GM19193 (cell line): ENCODE data around the gene ACSF3.

ENCODE experiments used
- POLR2A ChIP-seq: IDR thresholded peaks from 4 replicates; pipeline ENCODE4 v1.6.1; 2011; ENCODE audit not compliant: insufficient read depth, insufficient read length; ENCODE audit errors: extremely low read depth

ACSF3 gene

GRCh38 chr16:89192956-89193575, 99.4 kb downstream of the ACSF3 start:
- TF ChIP-seq POLR2A = no peak

DNA sequence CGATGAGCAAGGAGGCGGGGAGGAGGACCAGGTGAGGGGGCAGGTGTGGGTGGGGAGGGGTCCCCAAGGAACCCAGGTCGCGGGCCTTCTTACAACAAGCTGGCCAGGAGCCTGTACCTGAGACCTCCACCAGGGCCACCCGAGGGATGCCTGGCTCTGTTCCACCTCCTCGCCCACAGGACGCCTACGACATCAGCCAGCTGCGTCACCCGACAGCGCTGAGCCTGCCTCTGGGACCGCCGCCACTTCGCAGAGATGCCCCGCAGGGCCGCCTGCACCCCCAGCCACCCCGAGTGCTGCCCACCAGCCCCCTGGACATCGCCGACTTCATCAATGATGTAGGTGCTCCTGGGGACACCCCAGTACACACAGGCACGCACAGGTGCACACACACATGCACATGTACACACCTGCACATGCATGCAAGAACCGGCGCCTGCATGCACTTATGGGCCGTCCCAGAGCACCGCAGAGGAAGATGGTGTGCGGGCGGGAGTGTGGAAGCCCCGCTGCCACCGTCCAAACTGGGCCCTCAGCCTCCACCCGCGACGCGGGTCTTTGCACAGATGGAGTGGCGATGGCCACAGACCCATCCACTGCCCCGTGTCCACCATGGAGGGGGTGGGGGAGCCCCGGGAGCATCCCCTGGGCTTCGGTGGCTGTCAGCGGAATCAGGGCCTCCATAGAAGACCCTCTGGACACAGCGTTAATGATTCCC, 100.1 kb downstream of the ACSF3 start:
- TF ChIP-seq POLR2A = no peak

GRCh38 chr16:89194340-89195311, 101.0 kb downstream of the ACSF3 start:
- TF ChIP-seq POLR2A = no peak

DNA sequence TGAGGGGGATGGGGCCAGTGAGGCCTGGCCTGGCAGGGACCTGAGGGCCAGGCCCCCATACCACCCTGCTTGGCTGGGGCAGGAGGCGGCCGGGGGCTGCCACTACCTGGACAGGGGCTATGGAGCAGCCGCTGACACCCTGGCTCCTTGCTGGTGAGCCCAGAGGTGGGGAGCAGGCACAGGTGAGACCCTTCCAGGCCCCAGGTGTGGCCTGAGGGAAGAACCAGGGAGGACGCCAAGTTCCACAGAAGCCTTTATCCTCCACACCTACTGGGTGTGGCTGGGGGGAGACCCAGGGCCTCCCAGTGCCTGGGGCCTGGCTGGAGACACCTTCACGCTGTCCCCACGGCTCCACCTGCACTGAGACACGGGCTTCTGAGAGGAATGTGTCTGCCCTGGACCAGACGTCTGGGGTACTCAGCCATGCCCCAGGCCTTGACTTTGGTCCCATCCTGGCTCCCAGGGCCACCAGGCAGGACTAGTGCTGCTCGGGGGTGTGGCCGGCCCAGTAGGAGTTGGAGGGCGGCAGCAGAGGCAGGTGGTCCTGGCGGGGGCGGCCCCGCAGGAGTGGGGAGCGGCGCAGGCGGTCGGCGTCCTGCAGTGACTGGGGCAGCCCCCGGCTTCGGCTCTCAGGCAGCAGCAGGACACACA, 102.0 kb downstream of the ACSF3 start:
- TF ChIP-seq POLR2A = no peak

DNA sequence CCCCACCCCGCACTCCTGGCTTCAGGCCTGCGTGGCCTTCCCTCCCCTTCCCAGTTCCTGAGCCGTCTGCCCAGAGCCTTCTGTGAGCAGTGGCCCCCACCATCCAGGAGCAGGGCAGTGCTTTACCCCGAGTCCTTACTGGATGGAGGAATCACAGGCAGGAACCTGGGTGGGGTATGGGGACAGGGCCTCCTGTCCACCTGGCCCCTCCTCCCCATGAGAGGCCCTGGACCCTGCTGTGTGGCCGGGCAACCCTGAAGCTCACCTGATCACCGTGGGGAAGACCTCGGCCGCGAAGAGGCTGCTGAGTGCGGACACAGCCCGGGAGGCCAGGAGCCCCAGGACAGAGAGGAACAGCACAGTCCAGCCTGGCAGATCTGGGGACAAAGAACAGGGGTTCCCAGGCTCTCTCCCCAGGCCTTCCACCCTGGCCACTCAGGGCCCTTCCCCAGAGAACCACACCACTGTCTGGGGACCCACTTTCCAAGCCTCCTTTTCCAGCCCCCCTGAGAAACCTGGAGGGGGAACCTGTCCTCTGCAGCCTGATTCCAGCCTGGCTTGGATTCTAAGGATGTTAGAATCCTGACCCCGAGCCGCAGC, 103.5 kb downstream of the ACSF3 start:
- TF ChIP-seq POLR2A = no peak

GRCh38 chr16:89197633-89198416, 104.2 kb downstream of the ACSF3 start:
- no peak for TF ChIP-seq POLR2A

GRCh38 chr16:89198417-89199240, 105.0 kb downstream of the ACSF3 start:
- no peak for TF ChIP-seq POLR2A

- no peak for TF ChIP-seq POLR2A
Measured at GRCh38 chr16:89199241-89200123, 105.8 kb downstream of the ACSF3 start.

DNA sequence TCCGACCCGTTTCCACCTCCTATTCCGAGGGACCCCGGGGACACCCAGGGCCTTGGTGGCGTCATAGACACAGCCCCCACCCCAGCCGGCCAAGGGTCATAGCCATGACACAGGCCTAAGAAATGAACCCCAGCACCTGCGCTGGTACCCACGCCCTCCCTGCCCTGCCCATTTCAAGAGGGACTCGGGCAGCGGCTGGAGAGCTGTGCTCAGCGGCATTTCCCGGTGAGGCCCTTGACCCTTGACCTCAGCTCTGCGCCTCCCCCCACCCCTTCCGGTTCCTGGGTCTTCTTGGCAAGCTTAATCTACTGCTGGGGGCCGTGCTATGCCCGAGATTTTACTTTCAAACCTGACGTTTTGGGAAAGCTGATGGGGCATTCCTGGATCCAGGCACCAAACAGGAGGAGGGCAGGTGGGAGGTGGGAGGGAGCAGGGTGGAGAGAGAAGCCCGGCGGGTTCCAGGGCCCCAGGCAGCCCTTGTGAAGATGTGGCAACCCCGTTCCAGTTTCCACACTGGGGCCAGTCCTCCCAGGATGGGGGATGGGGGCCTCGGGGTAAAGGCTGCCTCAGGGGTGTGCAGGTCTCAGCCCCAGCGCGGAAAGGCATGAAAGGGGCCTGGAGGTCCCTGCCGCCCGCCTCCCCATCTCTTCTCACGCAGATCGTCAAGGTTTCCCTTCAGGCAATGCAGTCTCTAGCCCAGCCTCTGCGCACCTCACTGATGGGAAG, 106.6 kb downstream of the ACSF3 start, which contains the start of gene SLC22A31:
TSS of gene SLC22A31 (minus strand) at position 414 of the 726 bp plus-strand sequence. CDS start at position 378, 36 bp downstream.
- no peak for TF ChIP-seq POLR2A

DNA sequence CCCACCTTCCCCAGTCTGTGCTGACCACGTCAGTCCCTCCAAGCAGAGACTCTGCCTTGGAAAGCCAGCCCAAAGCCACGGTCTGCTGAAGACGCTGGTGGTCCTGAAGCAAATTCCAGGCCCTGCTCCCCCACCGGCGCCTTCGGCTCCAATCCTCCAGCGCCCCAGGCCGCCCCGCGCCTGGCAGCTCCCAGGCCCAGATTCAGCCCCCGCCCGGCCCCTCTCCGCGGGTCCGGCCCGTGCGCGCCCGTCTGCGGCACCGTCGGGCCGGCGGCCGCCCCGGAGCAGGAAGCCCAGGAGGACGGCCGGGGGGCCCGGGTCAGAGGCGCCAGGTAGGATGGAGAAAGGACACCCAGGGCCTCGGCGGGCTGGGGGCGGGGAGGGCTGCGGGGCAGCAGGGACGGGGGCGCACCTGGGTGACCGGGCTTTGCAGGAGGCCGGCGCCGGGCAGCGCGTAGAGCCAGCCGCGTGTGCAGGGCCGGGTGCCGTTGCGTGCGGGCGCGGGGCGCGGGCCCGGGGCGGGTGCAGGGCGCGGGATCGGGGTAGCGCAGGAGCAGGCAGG, 107.3 kb downstream of the ACSF3 start:
- TF ChIP-seq POLR2A = no peak
